H9 (cell line): Measurements from ENCODE around the gene S100A7. TPM values are rescaled to one million over a fixed set of nuclear protein-coding genes. Genes with fewer than 3 reads are reported as not detected.

Experiments used
- DNase-seq: peaks from one replicate; pipeline ENCODE4 v3.0.0-alpha.2; 2017
- H2AFZ ChIP-seq: one replicate; pipeline ENCODE4 v1.6.1; 2013; ENCODE audit warnings: mild to moderate bottlenecking, low read length, control low read depth, moderate library complexity
- H2AK5ac ChIP-seq: 2 replicates; pipeline ENCODE4 v1.6.1; 2013; ENCODE audit warnings: low read length, control low read depth, mixed read lengths; ENCODE audit not compliant: insufficient read length
- H2BK120ac ChIP-seq: one replicate; pipeline ENCODE4 v1.6.1; 2013; ENCODE audit warnings: low read depth, mild to moderate bottlenecking, low read length, control low read depth, inconsistent platforms; ENCODE audit not compliant: poor library complexity, severe bottlenecking
- H2BK12ac ChIP-seq: 2 replicates; pipeline ENCODE4 v1.6.1; 2013; ENCODE audit warnings: low read length, control low read depth, mixed read lengths, low read depth; ENCODE audit not compliant: insufficient read length
- H2BK15ac ChIP-seq: 2 replicates; pipeline ENCODE4 v1.6.1; 2013; ENCODE audit warnings: low read depth, low read length, control low read depth
- H2BK20ac ChIP-seq: one replicate; pipeline ENCODE4 v1.6.1; 2013; ENCODE audit warnings: low read depth, mild to moderate bottlenecking, low read length, control low read depth, inconsistent platforms; ENCODE audit not compliant: poor library complexity, severe bottlenecking
- H2BK5ac ChIP-seq: 2 replicates; pipeline ENCODE4 v1.6.1; 2013; ENCODE audit warnings: low read length, control low read depth, mixed read lengths; ENCODE audit not compliant: insufficient read length
- H3K14ac ChIP-seq: 2 replicates; pipeline ENCODE4 v1.6.1; 2013; ENCODE audit warnings: low read length, control low read depth; ENCODE audit not compliant: insufficient read depth
- H3K18ac ChIP-seq: 2 replicates; pipeline ENCODE4 v1.6.1; 2013; ENCODE audit warnings: low read depth, mild to moderate bottlenecking, mixed read lengths, low read length, control low read depth; ENCODE audit not compliant: insufficient read length
- H3K23ac ChIP-seq: 2 replicates; pipeline ENCODE4 v1.6.1; 2013; ENCODE audit warnings: low read length, control low read depth, mixed read lengths, low read depth; ENCODE audit not compliant: insufficient read length
- H3K23me2 ChIP-seq: 2 replicates; pipeline ENCODE4 v1.6.1; 2013; ENCODE audit warnings: low read depth, mild to moderate bottlenecking, mixed read lengths, low read length, control low read depth; ENCODE audit not compliant: insufficient read length, poor library complexity, severe bottlenecking
- H3K27ac ChIP-seq: 2 replicates; pipeline ENCODE4 v1.5.1; 2013; ENCODE audit warnings: low read length, control low read depth, mixed read lengths, low read depth; ENCODE audit not compliant: insufficient read length
- H3K27me3 ChIP-seq: 2 replicates; pipeline ENCODE4 v1.6.1; 2013; ENCODE audit warnings: low read length, control low read depth, inconsistent platforms; ENCODE audit not compliant: insufficient read depth
- H3K4ac ChIP-seq: 2 replicates; pipeline ENCODE4 v1.6.1; 2013; ENCODE audit warnings: low read depth, mild to moderate bottlenecking, control low read depth, inconsistent platforms, low read length, moderate library complexity
- H3K4me1 ChIP-seq: 2 replicates; pipeline ENCODE4 v1.6.1; 2013; ENCODE audit warnings: low read length, control low read depth, inconsistent platforms; ENCODE audit not compliant: insufficient read depth
- H3K4me2 ChIP-seq: 2 replicates; pipeline ENCODE4 v1.6.1; 2013; ENCODE audit warnings: low read length, control low read depth, mixed read lengths; ENCODE audit not compliant: insufficient read length, insufficient read depth
- H3K56ac ChIP-seq: 2 replicates; pipeline ENCODE4 v1.6.1; 2013; ENCODE audit warnings: low read depth, mild to moderate bottlenecking, mixed read lengths, low read length, control low read depth; ENCODE audit not compliant: insufficient read length
- H3K79me1 ChIP-seq: 2 replicates; pipeline ENCODE4 v1.6.1; 2013; ENCODE audit warnings: low read depth, mild to moderate bottlenecking, moderate library complexity, low read length, control low read depth, inconsistent platforms; ENCODE audit not compliant: insufficient read depth, poor library complexity, severe bottlenecking
- H3K79me2 ChIP-seq: 2 replicates; pipeline ENCODE4 v1.6.1; 2013; ENCODE audit warnings: low read length, control low read depth, inconsistent platforms; ENCODE audit not compliant: insufficient read depth
- H3K9ac ChIP-seq: 2 replicates; pipeline ENCODE4 v1.6.1; 2013; ENCODE audit warnings: low read length, control low read depth, mixed read lengths; ENCODE audit not compliant: insufficient read length; ENCODE audit errors: extremely low read depth
- H3K9me3 ChIP-seq: one replicate; pipeline ENCODE4 v1.6.1; 2013; ENCODE audit warnings: low read depth, low read length, inconsistent platforms; ENCODE audit not compliant: control insufficient read depth
- H3T11ph ChIP-seq: one replicate; pipeline ENCODE4 v1.6.1; 2013; ENCODE audit warnings: mild to moderate bottlenecking, low read length, control low read depth, inconsistent platforms
- H4K20me1 ChIP-seq: one replicate; pipeline ENCODE4 v1.6.1; 2013; ENCODE audit not compliant: control insufficient read depth, insufficient read length, insufficient read depth
- H4K5ac ChIP-seq: 2 replicates; pipeline ENCODE4 v1.6.1; 2013; ENCODE audit warnings: low read depth, mild to moderate bottlenecking, mixed read lengths, low read length, control low read depth; ENCODE audit not compliant: insufficient read length
- H4K8ac ChIP-seq: replicated peaks from 2 replicates; pipeline ENCODE4 v1.6.1; 2013; ENCODE audit warnings: low read length, control low read depth, mixed read lengths, low read depth; ENCODE audit not compliant: insufficient read length
- H4K91ac ChIP-seq: 2 replicates; pipeline ENCODE4 v1.6.1; 2013; ENCODE audit warnings: low read depth, mild to moderate bottlenecking, moderate library complexity, mixed read lengths, low read length, control low read depth; ENCODE audit not compliant: insufficient read length
- H3K27ac Mint-ChIP-seq, 3 experiments: 2 replicates in 2 of 3; 3 replicates in 1 of 3; pipeline ENCODE4 v1.8.0; 2020 to 2021; ENCODE audit warnings: mixed read lengths in 3 of 3, mild to moderate bottlenecking in 1 of 3, moderate library complexity in 1 of 3
- H3K27me3 Mint-ChIP-seq: 2 replicates; pipeline ENCODE4 v1.8.0; 2021; ENCODE audit warnings: low read depth, mild to moderate bottlenecking, moderate library complexity, mixed read lengths
- H3K36me3 Mint-ChIP-seq, 3 experiments: 2 replicates in 2 of 3; 3 replicates in 1 of 3; pipeline ENCODE4 v1.8.0; 2020 to 2021; ENCODE audit warnings: low read depth in 3 of 3, mixed read lengths in 3 of 3; ENCODE audit not compliant: insufficient read depth in 1 of 3
- H3K4me1 Mint-ChIP-seq, 2 experiments: 2 replicates each; pipeline ENCODE4 v1.8.0; 2020; ENCODE audit warnings: mixed read lengths in 2 of 2
- H3K4me3 Mint-ChIP-seq, 2 experiments: 2 replicates in 1 of 2; 3 replicates in 1 of 2; pipeline ENCODE4 v1.8.0; 2020 to 2021; ENCODE audit warnings: mild to moderate bottlenecking in 2 of 2, mixed read lengths in 2 of 2, moderate library complexity in 1 of 2
- H3K9me3 Mint-ChIP-seq, 2 experiments: 2 replicates in 1 of 2; 3 replicates in 1 of 2; pipeline ENCODE4 v1.8.0; 2020; ENCODE audit warnings: mild to moderate bottlenecking in 2 of 2, mixed read lengths in 2 of 2, moderate library complexity in 1 of 2
- WGBS: extraction: QIAGEN DNeasy Blood & Tissue Kit; methylation state at CpG from one replicate; pipeline ENCODE4 v1.1.7; 2013; ENCODE audit warnings: missing lambda C conversion rate, low lambda C conversion rate, mixed read lengths; ENCODE audit not compliant: insufficient read length; ENCODE audit errors: extremely low coverage; 5-methylcytosine and 5-hydroxymethylcytosine counted together
- total RNA-seq: library from RNA; stranded (reverse); gene quantifications from 2 replicates; pipeline ENCODE4 v1.2.1, GENCODE V29; 2021
- TF ChIP-seq, protein P1 (sequence below): fragments of 200-600 bp; sonication (generic); conservative IDR thresholded peaks from 3 replicates; pipeline ENCODE4 v1.8.0; 2021; ENCODE audit warnings: antibody characterized with exemption, mild to moderate bottlenecking

Gene S100A7
- total RNA-seq, 1 experiment from 2014 or later: not detected

DNA sequence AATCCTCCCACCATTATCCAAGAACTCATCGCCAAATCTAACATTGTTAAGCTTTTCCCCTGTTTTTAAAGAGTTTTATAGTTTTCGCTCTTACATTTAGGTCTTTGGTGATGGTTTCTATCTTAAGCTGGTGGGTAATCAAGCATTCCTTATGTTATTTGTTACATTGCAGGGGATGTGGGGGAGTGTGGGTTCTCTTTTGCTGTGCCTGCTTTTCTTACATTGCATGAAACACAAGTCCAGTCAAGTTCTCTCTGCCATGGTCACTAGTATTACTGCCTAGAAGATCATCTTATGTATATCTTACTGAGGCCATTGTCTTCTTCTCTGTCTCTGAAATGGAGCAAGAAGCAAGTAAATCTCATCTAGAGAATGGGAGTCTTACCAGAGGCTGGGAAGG is 27.3 kb upstream of the S100A7 start:
- WGBS: no CpG with 5 or more reads among the region's 2 CpGs
- no peak overlapping the region for H3K4me2 ChIP-seq

More for the DNA sequence above, 27.3 kb upstream of the S100A7 start:
- Mint-ChIP-seq H3K27me3 (no peaks in the 10 kb centered on the region; the same call in 1 of the 2 replicates), H3K9me3 (no peaks in the 10 kb centered on the region; a peak in 1 of 5 replicates), H3K27ac (no peak overlapping the region), H3K4me3 (no peak overlapping the region), H3K36me3 (no peaks in the 10 kb centered on the region), H3K4me1 (peaks cover 14 to 26% of the 10 kb centered on the region in 2 experiments)
- no peak overlapping the region for H4K91ac ChIP-seq
- no peaks in the 10 kb centered on the region for H3K23me2 ChIP-seq
- no peak overlapping the region for H3K9ac ChIP-seq
- TF ChIP-seq, protein P1, sequence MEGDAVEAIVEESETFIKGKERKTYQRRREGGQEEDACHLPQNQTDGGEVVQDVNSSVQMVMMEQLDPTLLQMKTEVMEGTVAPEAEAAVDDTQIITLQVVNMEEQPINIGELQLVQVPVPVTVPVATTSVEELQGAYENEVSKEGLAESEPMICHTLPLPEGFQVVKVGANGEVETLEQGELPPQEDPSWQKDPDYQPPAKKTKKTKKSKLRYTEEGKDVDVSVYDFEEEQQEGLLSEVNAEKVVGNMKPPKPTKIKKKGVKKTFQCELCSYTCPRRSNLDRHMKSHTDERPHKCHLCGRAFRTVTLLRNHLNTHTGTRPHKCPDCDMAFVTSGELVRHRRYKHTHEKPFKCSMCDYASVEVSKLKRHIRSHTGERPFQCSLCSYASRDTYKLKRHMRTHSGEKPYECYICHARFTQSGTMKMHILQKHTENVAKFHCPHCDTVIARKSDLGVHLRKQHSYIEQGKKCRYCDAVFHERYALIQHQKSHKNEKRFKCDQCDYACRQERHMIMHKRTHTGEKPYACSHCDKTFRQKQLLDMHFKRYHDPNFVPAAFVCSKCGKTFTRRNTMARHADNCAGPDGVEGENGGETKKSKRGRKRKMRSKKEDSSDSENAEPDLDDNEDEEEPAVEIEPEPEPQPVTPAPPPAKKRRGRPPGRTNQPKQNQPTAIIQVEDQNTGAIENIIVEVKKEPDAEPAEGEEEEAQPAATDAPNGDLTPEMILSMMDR: no peak
- H3T11ph ChIP-seq: no peak overlapping the region
- H3K79me2 ChIP-seq: no peaks in the 10 kb centered on the region
- no peak overlapping the region for H2BK120ac ChIP-seq
- no peak overlapping the region for H4K8ac ChIP-seq
- DNase-seq: no peak
- no peak overlapping the region for H2BK20ac ChIP-seq
- H3K18ac ChIP-seq: no peak overlapping the region
- H3K9me3 ChIP-seq: no peaks in the 10 kb centered on the region
- H3K79me1 ChIP-seq: no peaks in the 10 kb centered on the region
- no peak overlapping the region for H3K4ac ChIP-seq
- no peak overlapping the region for H2BK5ac ChIP-seq
- H3K56ac ChIP-seq: no peak overlapping the region
- H3K14ac ChIP-seq: no peak overlapping the region
- no peak overlapping the region for H2AFZ ChIP-seq
- no peak overlapping the region for H2BK12ac ChIP-seq
- H4K5ac ChIP-seq: no peak overlapping the region
- no peaks in the 10 kb centered on the region for H4K20me1 ChIP-seq
- H3K4me1 ChIP-seq: peaks cover 2% of the 10 kb centered on the region; the same call in 1 of the 2 replicates
- H3K27me3 ChIP-seq: no peaks in the 10 kb centered on the region
- H2BK15ac ChIP-seq: no peak overlapping the region
- H2AK5ac ChIP-seq: no peak overlapping the region
- H3K23ac ChIP-seq: no peak overlapping the region
- H3K27ac ChIP-seq: no peak overlapping the region
